Skeletal muscle tissue (tissue), 4 donors: ENCODE measurements around the gene WWP2. TPM values are rescaled to one million over a fixed set of nuclear protein-coding genes. Genes with fewer than 3 reads are reported as not detected.
"Not testable (repeated sequence)": the region's sequence is repeated elsewhere in the genome, so short reads cannot be mapped to it uniquely, and the experiment has no call there.

ENCODE experiments used
- H3K27ac ChIP-seq: one replicate; pipeline ENCODE4 v1.7.0; 2013; ENCODE audit warnings: mild to moderate bottlenecking, low read depth, low read length, inconsistent platforms
- H3K27me3 ChIP-seq, 3 donors: one replicate each; pipeline ENCODE4 v1.7.0; 2013; ENCODE audit warnings: low read length in 3 of 3; ENCODE audit not compliant: control insufficient read depth in 3 of 3, insufficient read depth in 3 of 3
- H3K36me3 ChIP-seq, 3 donors: one replicate each; pipeline ENCODE4 v1.7.0; 2013; ENCODE audit warnings: low read length in 3 of 3; ENCODE audit not compliant: control insufficient read depth in 3 of 3, insufficient read depth in 3 of 3
- H3K4me1 ChIP-seq, 3 donors: one replicate each; pipeline ENCODE4 v1.7.0; 2013; ENCODE audit warnings: low read length in 3 of 3, mild to moderate bottlenecking in 3 of 3; ENCODE audit not compliant: control insufficient read depth in 3 of 3, insufficient read depth in 3 of 3
- H3K4me3 ChIP-seq, 3 donors: one replicate each; pipeline ENCODE4 v1.7.0; 2013; ENCODE audit warnings: low read length in 3 of 3
- H3K9ac ChIP-seq, 3 donors: one replicate each; pipeline ENCODE4 v1.7.0; 2013; ENCODE audit warnings: low read length in 3 of 3, mild to moderate bottlenecking in 3 of 3, moderate library complexity in 2 of 3, low read depth in 1 of 3
- H3K9me3 ChIP-seq, 3 donors: one replicate each; pipeline ENCODE4 v1.7.0; 2013; ENCODE audit warnings: low read length in 3 of 3; ENCODE audit not compliant: control insufficient read depth in 3 of 3
- total RNA-seq: library from RNA; depleted of rRNA; stranded (reverse); fragments of >200 nt; gene quantifications from one replicate; pipeline ENCODE4 v1.2.3, GENCODE V29; 2014
- donor health status: Osteomylitis.

The WWP2 gene
- total RNA-seq, 1 donor from 2014 or later = 14.1 TPM

DNA sequence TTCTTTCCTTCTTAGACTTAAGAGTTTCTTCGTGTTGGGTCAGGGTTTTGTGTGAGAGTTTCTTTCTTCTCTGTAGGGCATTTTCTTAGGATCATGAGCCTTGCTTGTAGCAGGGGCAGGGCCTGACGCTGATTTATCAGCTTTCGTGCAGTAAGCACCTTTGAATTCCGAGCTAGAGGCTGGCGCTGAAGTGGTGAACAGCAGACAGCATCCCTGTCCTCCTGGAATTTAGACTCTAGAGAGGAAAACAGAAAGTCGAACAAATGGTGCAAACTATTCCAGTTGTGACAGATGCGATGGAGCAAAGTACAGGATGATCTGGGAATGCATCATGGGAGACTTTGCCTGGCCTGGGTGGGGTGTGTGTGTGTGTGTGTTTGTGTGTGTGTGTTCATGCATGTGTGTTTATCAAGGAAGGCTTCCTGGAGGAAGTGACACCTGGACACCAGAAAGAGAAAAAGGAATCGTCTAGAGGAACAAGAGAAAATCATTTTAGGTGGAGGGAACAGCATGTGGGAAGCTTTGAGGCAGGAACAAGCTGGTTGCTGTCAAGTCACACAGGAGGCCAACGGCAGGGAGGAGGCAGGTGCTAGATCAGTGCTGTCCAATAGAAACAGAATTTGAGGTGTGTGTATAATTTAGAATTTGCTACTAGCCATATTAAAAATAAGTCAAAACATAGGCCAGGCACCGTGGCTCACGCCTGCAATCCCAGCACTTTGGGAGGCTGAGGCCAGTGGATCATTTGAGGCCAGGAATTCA is 60.2 kb downstream of the WWP2 start:
- no peak overlapping the region for H3K27ac ChIP-seq
- H3K4me1 ChIP-seq = peaks cover 3 to 10% (median 7%) of the 10 kb centered on the region in 3 donors
- no peaks in the 10 kb centered on the region for H3K9me3 ChIP-seq
- no peaks in the 10 kb centered on the region for H3K27me3 ChIP-seq
- H3K4me3 ChIP-seq = no peak overlapping the region
- peaks cover 0 to 2% (median 0%) of the 10 kb centered on the region in 3 donors for H3K36me3 ChIP-seq
- no peak overlapping the region for H3K9ac ChIP-seq

DNA sequence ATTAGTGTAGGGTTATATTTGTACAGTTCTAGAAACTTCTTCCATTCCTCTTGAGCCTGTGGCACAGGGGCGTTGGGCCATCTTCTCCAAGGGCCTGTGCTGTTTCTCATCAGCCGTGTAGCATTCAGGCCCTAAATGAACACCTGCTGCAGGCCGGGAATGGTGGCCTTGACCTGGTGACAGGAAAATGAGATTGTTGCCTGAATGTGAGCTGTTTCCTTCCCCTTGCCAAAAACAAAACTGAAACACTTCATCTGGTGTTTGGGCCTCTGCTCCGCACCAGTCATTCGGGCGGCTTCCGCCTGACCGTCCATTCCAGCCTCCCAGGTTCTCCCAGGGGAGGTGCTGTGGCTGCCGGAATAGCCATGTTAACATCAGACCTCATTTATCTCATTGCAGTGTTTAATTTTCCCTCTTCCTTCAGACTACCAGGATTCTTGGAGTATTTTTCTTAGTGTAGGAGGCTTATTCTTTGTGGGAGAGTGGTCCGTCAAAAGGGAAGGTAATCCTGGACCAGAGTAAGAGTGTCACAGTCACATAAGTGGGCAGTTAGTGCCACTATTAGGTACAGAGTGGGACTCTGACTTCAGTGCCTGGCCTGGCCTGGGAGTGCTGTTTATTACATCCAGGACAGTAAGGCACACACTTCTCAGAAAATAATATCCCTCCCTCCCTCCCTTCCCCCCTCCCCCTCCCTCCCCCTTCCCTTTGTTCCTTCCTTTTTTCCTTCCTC is 61.9 kb downstream of the WWP2 start:
- Histone ChIP-seq H3K4me3 (peak overlapping the region in 1 of 3 donors; percentile 6), H3K36me3 (peaks cover 0 to 2% (median 0%) of the 10 kb centered on the region in 3 donors), H3K4me1 (peaks cover 3 to 10% (median 7%) of the 10 kb centered on the region in 3 donors), H3K9ac (peak overlapping the region in 1 of 3 donors; percentile 51), H3K9me3 (no peaks in the 10 kb centered on the region), H3K27ac (peak overlapping the region; percentile 32), H3K27me3 (no peaks in the 10 kb centered on the region)

DNA sequence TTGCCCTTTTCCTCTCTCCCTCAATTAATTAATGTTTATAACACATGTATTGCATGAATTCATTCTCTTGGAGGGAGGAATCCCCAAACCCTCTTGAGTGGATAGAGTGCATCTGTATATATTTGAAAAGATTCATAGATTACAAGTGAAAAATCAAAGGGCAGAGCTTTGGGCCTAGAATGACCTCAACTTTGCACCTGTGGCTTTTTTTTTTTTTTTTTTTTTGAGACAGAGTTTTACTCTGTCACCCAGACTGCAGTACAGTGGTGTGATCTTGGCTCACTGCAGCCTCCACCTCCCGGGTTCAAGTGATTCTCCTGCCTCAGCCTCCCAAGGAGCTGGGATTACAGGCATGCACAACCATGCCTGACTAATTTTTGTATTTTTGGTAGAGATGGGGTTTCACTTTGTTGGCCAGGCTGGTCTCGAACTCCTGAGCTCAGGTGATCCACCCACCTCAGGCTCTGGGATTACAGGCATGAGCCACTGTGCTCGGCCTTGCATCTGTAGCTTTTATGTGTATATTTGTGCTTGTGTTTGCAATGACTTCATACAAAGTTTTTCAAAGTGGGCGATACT is 62.5 kb downstream of the WWP2 start:
- H3K9me3 ChIP-seq, H3K9ac ChIP-seq, H3K27ac ChIP-seq, H3K4me3 ChIP-seq, H3K4me1 ChIP-seq, H3K27me3 ChIP-seq, H3K36me3 ChIP-seq: not testable (repeated sequence)

DNA sequence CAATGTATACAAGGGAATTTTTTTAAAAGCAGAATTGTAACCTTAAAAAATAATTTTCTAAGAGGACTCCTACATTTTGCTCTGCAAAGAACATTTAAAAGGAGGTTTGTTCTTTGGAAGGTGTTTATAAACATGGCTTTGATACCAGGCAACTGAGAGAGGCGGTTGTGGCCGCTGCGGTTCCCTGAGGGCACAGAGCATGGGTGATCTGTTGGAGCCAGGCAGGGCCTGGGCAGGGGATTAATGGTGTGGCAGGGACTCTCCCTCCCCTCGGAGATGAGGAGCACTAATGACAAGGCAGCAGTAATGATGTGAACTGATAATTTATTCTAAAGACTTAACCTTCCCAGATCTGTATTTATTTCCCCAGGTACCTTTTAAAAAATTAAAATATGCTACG is 65.4 kb downstream of the WWP2 start:
- peaks cover 0 to 2% (median 0%) of the 10 kb centered on the region in 3 donors for H3K36me3 ChIP-seq

DNA sequence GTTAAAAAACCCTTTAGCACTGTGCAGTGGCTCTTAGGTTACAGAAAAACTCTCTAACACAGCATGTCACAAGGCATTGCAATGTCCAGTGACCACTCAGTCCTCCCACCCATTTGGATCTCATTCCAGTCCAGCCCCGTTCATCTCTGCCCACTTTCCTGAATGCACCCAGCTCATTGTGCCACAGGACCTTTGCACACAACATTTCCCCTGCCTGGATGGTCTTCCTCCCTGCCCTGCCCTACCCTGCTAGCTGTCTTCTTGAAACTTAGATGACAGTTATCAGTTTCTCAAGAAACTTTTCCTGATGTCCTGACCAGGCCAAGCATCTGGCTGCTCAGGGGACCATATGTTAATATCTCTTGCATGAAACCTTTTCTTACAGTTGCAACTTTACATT is 67.2 kb downstream of the WWP2 start:
- Histone ChIP-seq H3K4me1 (peaks cover 11 to 16% (median 14%) of the 10 kb centered on the region in 3 donors), H3K27ac (no peak overlapping the region), H3K36me3 (peaks cover 0 to 2% (median 0%) of the 10 kb centered on the region in 3 donors), H3K27me3 (no peaks in the 10 kb centered on the region), H3K9me3 (no peaks in the 10 kb centered on the region), H3K9ac (no peak overlapping the region), H3K4me3 (no peak overlapping the region)

More for the DNA sequence above, 65.4 kb downstream of the WWP2 start:
- H3K9ac ChIP-seq = no peak overlapping the region
- H3K9me3 ChIP-seq = no peaks in the 10 kb centered on the region
- no peak overlapping the region for H3K27ac ChIP-seq
- peaks cover 2 to 5% (median 3%) of the 10 kb centered on the region in 3 donors for H3K4me1 ChIP-seq
- no peaks in the 10 kb centered on the region for H3K27me3 ChIP-seq
- H3K4me3 ChIP-seq = no peak overlapping the region

DNA sequence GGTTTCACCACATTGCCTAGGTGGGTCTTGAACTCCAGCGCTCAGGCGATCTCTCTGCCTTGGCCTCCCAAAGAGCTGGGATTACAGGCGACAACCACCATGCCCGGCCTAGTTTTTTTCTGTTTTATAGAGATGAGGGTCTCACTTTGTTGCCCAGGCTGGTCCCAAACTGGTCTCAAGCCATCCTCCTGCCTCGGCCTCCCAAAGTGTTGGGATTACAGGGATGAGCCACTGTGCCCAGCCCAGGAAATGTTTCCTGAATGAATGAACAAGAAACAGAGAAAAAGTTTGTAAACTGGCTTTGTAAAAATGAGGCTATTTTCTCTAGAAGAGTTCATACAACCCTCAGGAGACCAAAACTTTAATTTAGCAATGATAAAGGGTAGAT is 68.0 kb downstream of the WWP2 start:
- H3K36me3 ChIP-seq = peaks cover 0 to 2% (median 0%) of the 10 kb centered on the region in 3 donors
- no peaks in the 10 kb centered on the region for H3K9me3 ChIP-seq
- H3K4me1 ChIP-seq = peaks cover 14 to 23% (median 17%) of the 10 kb centered on the region in 3 donors
- H3K27ac ChIP-seq = peak overlapping the region; percentile 68
- H3K4me3 ChIP-seq = no peak overlapping the region
- no peak overlapping the region for H3K9ac ChIP-seq
- no peaks in the 10 kb centered on the region for H3K27me3 ChIP-seq

DNA sequence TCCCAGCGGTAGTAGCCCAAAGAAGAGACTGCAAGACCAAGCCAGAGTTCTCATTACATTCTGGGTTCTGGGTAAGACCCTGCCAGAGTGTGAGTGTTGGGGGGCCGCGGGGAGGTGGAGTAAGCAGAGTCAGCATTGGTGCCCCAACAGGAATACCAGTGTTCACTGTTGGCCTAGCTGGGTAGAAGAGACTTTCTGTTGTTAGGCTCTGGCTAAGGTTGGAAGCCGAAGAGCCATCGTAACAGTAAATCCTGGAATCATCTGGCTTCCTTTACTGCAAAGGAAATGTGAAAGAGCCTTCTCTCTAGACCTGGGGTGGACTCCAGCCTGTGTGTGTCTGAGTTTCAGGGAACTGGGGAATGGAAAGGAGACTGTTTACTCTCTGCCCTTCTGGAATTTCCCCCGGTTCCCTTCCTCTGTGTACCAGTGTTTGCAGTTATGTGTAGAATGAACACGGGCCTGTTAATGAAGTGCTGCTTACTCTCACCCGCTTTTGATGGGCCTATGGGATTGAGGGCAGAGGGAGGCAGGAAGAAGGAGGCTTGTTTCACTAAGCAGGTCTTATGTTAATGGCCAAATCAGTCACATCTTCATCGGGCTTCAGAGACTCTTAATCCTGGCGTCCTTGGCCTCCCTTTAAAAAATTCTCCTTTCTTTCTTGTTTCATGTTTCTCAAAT is 68.5 kb downstream of the WWP2 start:
- Histone ChIP-seq H3K9ac (no peak overlapping the region), H3K9me3 (no peaks in the 10 kb centered on the region), H3K4me1 (peaks cover 14 to 23% (median 17%) of the 10 kb centered on the region in 3 donors), H3K27me3 (no peaks in the 10 kb centered on the region), H3K4me3 (no peak overlapping the region), H3K36me3 (peaks cover 0 to 2% (median 0%) of the 10 kb centered on the region in 3 donors), H3K27ac (peak overlapping the region; percentile 68)

DNA sequence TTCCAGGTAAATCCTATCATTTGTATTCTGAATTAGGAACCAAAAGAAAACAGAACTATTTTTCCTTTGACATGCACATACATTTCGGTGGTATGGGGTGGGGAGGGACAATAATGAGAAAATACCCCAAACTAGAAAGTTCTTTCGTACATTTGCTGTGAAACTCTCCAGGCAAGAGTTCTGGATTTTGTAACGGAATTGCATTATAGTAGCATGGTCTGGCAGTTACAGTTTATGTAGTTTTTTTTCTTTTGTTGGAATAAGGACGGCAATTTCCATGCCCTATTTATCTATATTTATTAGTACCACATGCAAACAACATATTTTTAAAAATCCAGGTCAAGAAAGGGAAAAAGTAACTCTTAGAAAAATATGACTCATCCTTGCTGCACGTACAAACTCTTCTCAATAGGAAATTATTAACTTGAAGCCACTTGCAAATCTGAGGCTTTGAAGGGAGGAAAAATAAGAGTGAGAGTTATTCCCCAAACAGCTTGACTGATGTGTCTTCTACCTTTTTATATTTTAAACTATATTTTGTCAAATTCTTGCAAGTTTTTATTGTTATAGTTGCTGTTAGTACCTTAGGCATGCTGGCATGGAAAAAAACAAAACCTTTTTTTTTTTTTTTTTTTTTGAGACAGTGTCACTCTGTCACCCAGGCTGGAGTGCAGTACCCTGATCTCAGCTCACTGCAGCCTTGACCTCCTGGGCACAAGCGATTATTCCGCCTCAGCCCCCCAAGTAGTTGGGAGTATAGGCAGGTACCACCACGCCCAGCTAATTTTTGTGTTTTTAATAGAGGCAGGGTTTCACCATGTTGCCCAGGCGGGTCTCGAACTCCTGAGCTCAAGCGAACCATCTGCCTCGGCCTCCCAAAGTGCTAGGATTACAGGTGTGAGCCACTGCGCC is 69.3 kb downstream of the WWP2 start:
- Histone ChIP-seq H3K27ac (peak overlapping the region; percentile 68), H3K4me1 (peaks cover 14 to 23% (median 17%) of the 10 kb centered on the region in 3 donors), H3K27me3 (no peaks in the 10 kb centered on the region), H3K9me3 (no peaks in the 10 kb centered on the region), H3K36me3 (peaks cover 0 to 2% (median 0%) of the 10 kb centered on the region in 3 donors), H3K9ac (no peak overlapping the region), H3K4me3 (no peak overlapping the region)
